GM12878 (cell line): ENCODE data around the gene GPR62. TPM values are rescaled to one million over a fixed set of nuclear protein-coding genes. Genes with fewer than 3 reads are reported as not detected.

Experiments
- ATAC-seq: fragments of 200-7000 bp; cut with Tn5 transposase; 3 replicates; pipeline ENCODE4 v1.9.1; 2020; ENCODE audit warnings: mild to moderate bottlenecking, moderate library complexity
- BruUV-seq: library from RNA; stranded (reverse); fragments of 400-500 nt; replicated peaks from 2 replicates; lab custom pipeline; 2021; lab: Mats Ljungman, UMichigan
- CTCF ChIA-PET: fragments of 300-600 bp; sonication (Branson Sonifier 250); formaldehyde crosslinking; extraction: SDS; loops from one replicate; lab custom pipeline; 2021; ENCODE audit warnings: inconsistent platforms; lab: Yijun Ruan, JAX
- POLR2A ChIA-PET: fragments of 350-600 bp; formaldehyde crosslinking; extraction: SDS; loops from one replicate; lab custom pipeline; 2021; ENCODE audit warnings: inconsistent platforms; lab: Charles Lee
- RAD21 ChIA-PET: fragments of 300-600 bp; sonication (Branson Sonifier 250); formaldehyde crosslinking; loops from one replicate; lab custom pipeline; 2023; ENCODE audit warnings: antibody characterized with exemption; ENCODE audit not compliant: unreplicated experiment; lab: Charles Lee
- SMC1A ChIA-PET: fragments of 300-600 bp; sonication (Branson Sonifier 250); formaldehyde crosslinking; loops from one replicate; lab custom pipeline; 2023; ENCODE audit not compliant: unreplicated experiment, uncharacterized antibody; lab: Charles Lee
- DNase-seq: peaks from one replicate; pipeline ENCODE4 v3.0.0-alpha.2; 2011; ENCODE audit warnings: low read depth, low spot score
- FAIRE-seq: peaks from 3 replicates; lab custom pipeline; 2011; peaks lifted over from hg19 to GRCh38; lab: Jason Lieb, UNC
- H2AFZ ChIP-seq: 2 replicates; pipeline ENCODE4 v1.6.0; 2011; ENCODE audit warnings: low read depth, low read length, control low read depth; ENCODE audit not compliant: control insufficient read depth
- H3K27ac ChIP-seq: 2 replicates; pipeline ENCODE4 v1.5.1; 2011; ENCODE audit warnings: control low read depth; ENCODE audit not compliant: control insufficient read depth, insufficient read depth
- H3K27me3 ChIP-seq, 2 experiments: replicated peaks in 1 of 2; 2 replicates each; pipeline versions ENCODE4 v1.6.0 to v1.6.1; 2011; ENCODE audit warnings: low read length in 1 of 2; ENCODE audit not compliant: control insufficient read depth in 2 of 2, insufficient read depth in 2 of 2
- H3K36me3 ChIP-seq, 2 experiments: 2 replicates each; pipeline ENCODE4 v1.5.1; 2011; ENCODE audit warnings: low read length in 1 of 2; ENCODE audit not compliant: control insufficient read depth in 2 of 2, insufficient read depth in 2 of 2
- H3K4me1 ChIP-seq: 2 replicates; pipeline ENCODE4 v1.6.1; 2011; ENCODE audit warnings: mild to moderate bottlenecking, low read length, moderate library complexity, mixed read lengths; ENCODE audit not compliant: control insufficient read depth, insufficient read depth
- H3K4me2 ChIP-seq: 2 replicates; pipeline ENCODE4 v1.6.0; 2011; ENCODE audit warnings: control low read depth; ENCODE audit not compliant: control insufficient read depth, insufficient read depth
- H3K4me3 ChIP-seq: fragments of 200-600 bp; sonication (generic); 2 replicates; pipeline ENCODE4 v1.5.1; 2016
- H3K79me2 ChIP-seq: 2 replicates; pipeline ENCODE4 v1.6.0; 2011; ENCODE audit warnings: low read length; ENCODE audit not compliant: control insufficient read depth, insufficient read depth
- H3K9ac ChIP-seq: 2 replicates; pipeline ENCODE4 v1.8.0; 2011; ENCODE audit warnings: low read length, control low read depth, mixed read lengths; ENCODE audit not compliant: control insufficient read depth, insufficient read depth
- H3K9me3 ChIP-seq: replicated peaks from 3 replicates; pipeline ENCODE4 v1.5.1; 2011; ENCODE audit warnings: mild to moderate bottlenecking, low read length; ENCODE audit not compliant: control insufficient read depth, insufficient read depth
- H4K20me1 ChIP-seq: 2 replicates; pipeline ENCODE4 v1.6.0; 2011; ENCODE audit not compliant: control insufficient read depth, insufficient read depth
- CBX3 ChIP-seq: fragments of 200-600 bp; sonication (generic); IDR thresholded peaks from 2 replicates; pipeline ENCODE4 v1.6.1; 2016; ENCODE audit warnings: low read depth, borderline replicate concordance
- CHD1 ChIP-seq: IDR thresholded peaks from 2 replicates; pipeline ENCODE4 v1.6.1; 2012; ENCODE audit warnings: low read depth, low read length, improper control_type of control experiment
- CTCF ChIP-seq, 3 experiments: IDR thresholded peaks in 2 of 3; conservative IDR thresholded peaks in 1 of 3; 2 replicates each; pipeline ENCODE4 v1.5.1; 2011; ENCODE audit warnings: low read depth in 3 of 3, low read length in 3 of 3, mild to moderate bottlenecking in 3 of 3, control low read depth in 2 of 3, moderate library complexity in 2 of 3, inconsistent platforms in 1 of 3, mixed read lengths in 1 of 3; ENCODE audit not compliant: control insufficient read depth in 2 of 3, insufficient read depth in 1 of 3; ENCODE audit errors: extremely low read depth in 1 of 3
- EP300 ChIP-seq, 2 experiments: fragments of 150-350 bp in 1 of 2; IDR thresholded peaks; 2 replicates each; pipeline ENCODE4 v1.6.1; 2011 to 2012; ENCODE audit warnings: low read depth in 2 of 2, low read length in 2 of 2, borderline replicate concordance in 1 of 2, improper control_type of control experiment in 1 of 2, inconsistent platforms in 1 of 2; ENCODE audit not compliant: control insufficient read depth in 1 of 2
- EZH2 ChIP-seq: IDR thresholded peaks from 2 replicates; pipeline ENCODE4 v1.6.1; 2012; ENCODE audit warnings: low read depth, mild to moderate bottlenecking, control low read depth, inconsistent platforms, low read length, borderline replicate concordance; ENCODE audit not compliant: control insufficient read depth
- HDAC6 ChIP-seq: fragments of 200-600 bp; sonication (generic); IDR thresholded peaks from one replicate; pipeline ENCODE4 v1.8.0; 2017; ENCODE audit warnings: antibody characterized with exemption; ENCODE audit not compliant: unreplicated experiment
- IKZF1 ChIP-seq: fragments of 450-650 bp; conservative IDR thresholded peaks from 2 replicates; pipeline ENCODE4 v1.6.1; 2017; ENCODE audit warnings: antibody characterized with exemption, mild to moderate bottlenecking
- IRF3 ChIP-seq: fragments of 450-650 bp; IDR thresholded peaks from 2 replicates; pipeline ENCODE4 v1.6.1; 2014; ENCODE audit warnings: mild to moderate bottlenecking
- KLF5 ChIP-seq: fragments of 450-650 bp; IDR thresholded peaks from 2 replicates; pipeline ENCODE4 v1.6.1; 2014; ENCODE audit warnings: mild to moderate bottlenecking; ENCODE audit not compliant: partially characterized antibody
- LARP7 ChIP-seq: fragments of 450-650 bp; IDR thresholded peaks from 2 replicates; pipeline ENCODE4 v1.6.1; 2017; ENCODE audit warnings: mild to moderate bottlenecking
- MLLT1 ChIP-seq: fragments of 450-650 bp; IDR thresholded peaks from 2 replicates; pipeline ENCODE4 v1.6.1; 2016; ENCODE audit warnings: mild to moderate bottlenecking
- MTA3 ChIP-seq: IDR thresholded peaks from 2 replicates; pipeline ENCODE4 v1.6.1; 2012; ENCODE audit warnings: low read length, inconsistent platforms, borderline replicate concordance
- SIN3A ChIP-seq: IDR thresholded peaks from 2 replicates; pipeline ENCODE4 v1.6.1; 2012; ENCODE audit warnings: low read depth, low read length, improper control_type of control experiment
- SREBF2 ChIP-seq: IDR thresholded peaks from 2 replicates; pipeline ENCODE4 v1.6.1; 2012; ENCODE audit warnings: mild to moderate bottlenecking, low read length
- SUPT20H ChIP-seq: IDR thresholded peaks from 2 replicates; pipeline ENCODE4 v1.6.1; 2011; ENCODE audit warnings: low read depth, mild to moderate bottlenecking, low read length, moderate library complexity, borderline replicate concordance; ENCODE audit not compliant: control insufficient read depth
- YY1 ChIP-seq: IDR thresholded peaks from 2 replicates; pipeline ENCODE4 v1.6.1; 2011; ENCODE audit warnings: low read depth, mild to moderate bottlenecking, low read length
- ZBTB4 ChIP-seq: fragments of 450-650 bp; formaldehyde crosslinking; IDR thresholded peaks from 2 replicates; pipeline ENCODE4 v1.4.0; 2022; ENCODE audit warnings: mild to moderate bottlenecking, moderate library complexity
- WGBS: methylation state at CpG from one replicate; pipeline ENCODE4 v1.1.6; 2016; ENCODE audit warnings: low lambda C conversion rate; ENCODE audit not compliant: insufficient replicate concordance, insufficient coverage; ENCODE audit errors: missing lambda C conversion rate; 5-methylcytosine and 5-hydroxymethylcytosine counted together
- in situ Hi-C: fragments of 300-500 bp; cut with MboI; formaldehyde crosslinking; loops from 9 replicates; pipeline ENCODE4 v1.14.3; 2018; ENCODE audit warnings: mixed read lengths
- intact Hi-C: fragments of 100-400 bp; cut with micrococcal nuclease; formaldehyde crosslinking; loops from one replicate; pipeline ENCODE4 v1.14.2; 2022; ENCODE audit not compliant: unreplicated experiment
- polyA plus RNA-seq, 11 experiments: library from polyadenylated mRNA; depleted of rRNA in 4 of 11; unstranded in 6 of 11; stranded (reverse) in 5 of 11; fragments of >200 nt; fragmentation: Nextera tagmentation in 4 of 11; fragmentation: Illumina TruSeq in 1 of 11; extraction: Ambion mirVana in 4 of 11; extraction: Trizol in 1 of 11; gene quantifications; 1 replicate in 1 of 11; 2 replicates in 10 of 11; pipeline versions ENCODE4 v1.2.1 to v1.2.3, GENCODE V29; 2011 to 2016; ENCODE audit warnings: inconsistent platforms in 2 of 11, missing spikeins in 2 of 11, low read depth in 1 of 11
- total RNA-seq, 4 experiments: library from RNA; depleted of rRNA in 3 of 4; stranded (reverse); fragments of >200 nt in 3 of 4; fragmentation: Illumina TruSeq in 1 of 4; extraction: Trizol in 1 of 4; gene quantifications; 2 replicates each; pipeline versions ENCODE4 v1.2.1 to v1.2.3, GENCODE V29; 2013 to 2021

Gene GPR62
- total and polyA plus RNA-seq, 10 of the 15 experiments (the other 5 are each of a cell fraction or from before 2014, with no cell fraction given): not detected

- intact Hi-C loops (no loop called here), in situ Hi-C loops (no loop called here)
- no TSS peak for BruUV-seq
- CTCF ChIA-PET: no interaction called here
- Histone ChIP-seq H3K27ac (no peak overlapping the region), H3K79me2 (no peaks in the 10 kb centered on the region), H3K4me3 (no peak overlapping the region), H3K36me3 (peaks cover 0 to 2% of the 10 kb centered on the region in 2 experiments; a peak in 1 of 4 replicates), H3K4me1 (peaks cover 4% of the 10 kb centered on the region; the same call in 1 of the 2 replicates), H2AFZ (no peak overlapping the region), H3K4me2 (no peak overlapping the region), H3K27me3 (no peaks in the 10 kb centered on the region), H3K9me3 (no peaks in the 10 kb centered on the region), H4K20me1 (no peaks in the 10 kb centered on the region), H3K9ac (no peak overlapping the region)
- POLR2A ChIA-PET: no interaction called here
- FAIRE-seq (no peak), DNase-seq (no peak), ATAC-seq (no peak)
- SMC1A ChIA-PET: no interaction called here
- 91% methylated on average over 10 of the region's 10 CpGs for WGBS
- RAD21 ChIA-PET: no interaction called here
- TF ChIP-seq CBX3: no peak
- TF ChIP-seq YY1: no peak
- no peak for TF ChIP-seq ZBTB4 (CRISPR knock-in tag)
- TF ChIP-seq CHD1: no peak
- no peak for TF ChIP-seq IRF3
- no peak for TF ChIP-seq SIN3A
- TF ChIP-seq HDAC6: no peak
- no peak for TF ChIP-seq SUPT20H
- no peak for TF ChIP-seq EP300 (IDR thresholded peaks at IDR 0.05; ENCODE audit: borderline replicate concordance in 1 of 2, control insufficient read depth in 1 of 2, low read depth in 2 of 2, low read length in 2 of 2)
- TF ChIP-seq EZH2: no peak
- no peak for TF ChIP-seq LARP7
- TF ChIP-seq MLLT1: no peak
- TF ChIP-seq KLF5: no peak
- TF ChIP-seq MTA3: no peak
- no peak for TF ChIP-seq CTCF (IDR thresholded peaks at IDR 0.05 in 2 of 3, conservative IDR thresholded peaks at IDR 0.05 in 1 of 3; ENCODE audit: control insufficient read depth in 2 of 3, extremely low read depth in 1 of 3, insufficient read depth in 1 of 3, low read depth in 3 of 3, low read length in 3 of 3)
- TF ChIP-seq SREBF2: no peak
- TF ChIP-seq IKZF1: no peak
Observed at GRCh38 chr3:51948016-51948580, 7.1 kb upstream of the GPR62 start.
